Panc1 (cell line): ENCODE data around the gene ARFGAP1.

Experiments used
- CTCF ChIP-seq: fragments of 450-650 bp; IDR thresholded peaks from 2 replicates; pipeline ENCODE4 v1.5.1; 2017; ENCODE audit warnings: mild to moderate bottlenecking
- POLR2AphosphoS5 ChIP-seq: IDR thresholded peaks from 2 replicates; pipeline ENCODE4 v1.6.1; 2012; ENCODE audit warnings: mild to moderate bottlenecking, low read depth, low read length, moderate library complexity

GRCh38 chr20:63233924-63234323, 38.7 kb upstream of the ARFGAP1 start:
- no peak for TF ChIP-seq CTCF
- no peak for TF ChIP-seq POLR2AphosphoS5
